HG03280 (cell line): ENCODE results near the gene SIK3.

ENCODE experiments used
- ATAC-seq: cut with Tn5 transposase; IDR thresholded peaks from one replicate; pipeline ENCODE4 v1.9.1; 2021; ENCODE audit warnings: mild to moderate bottlenecking, moderate library complexity; ENCODE audit not compliant: unreplicated experiment

Gene SIK3

GRCh38 chr11:116901964-116902688 lies 196.1 kb downstream of the SIK3 start:
- no peak for ATAC-seq

GRCh38 chr11:116901211-116901610 lies 197.0 kb downstream of the SIK3 start:
- ATAC-seq: no peak

- ATAC-seq: no peak
Measured at GRCh38 chr11:116896211-116896610, 202.0 kb downstream of the SIK3 start.

- ATAC-seq: no peak
Measured at GRCh38 chr11:116895048-116895757, 203.0 kb downstream of the SIK3 start.

GRCh38 chr11:116893906-116894305 lies 204.3 kb downstream of the SIK3 start:
- ATAC-seq: no peak

GRCh38 chr11:116893437-116893836 lies 204.8 kb downstream of the SIK3 start:
- ATAC-seq: no peak

GRCh38 chr11:116892374-116892773 lies 205.9 kb downstream of the SIK3 start:
- ATAC-seq: no peak

GRCh38 chr11:116891746-116892145 lies 206.5 kb downstream of the SIK3 start:
- ATAC-seq: no peak

- ATAC-seq: no peak
Measured at GRCh38 chr11:116890607-116891006, 207.6 kb downstream of the SIK3 start.

GRCh38 chr11:116890193-116890592 lies 208.0 kb downstream of the SIK3 start:
- no peak for ATAC-seq

GRCh38 chr11:116888884-116889549 lies 209.2 kb downstream of the SIK3 start:
- ATAC-seq: no peak

GRCh38 chr11:116888024-116888423 lies 210.2 kb downstream of the SIK3 start:
- no peak for ATAC-seq

GRCh38 chr11:116885951-116886655 lies 212.1 kb downstream of the SIK3 start:
- ATAC-seq: no peak

- ATAC-seq: no peak
Measured at GRCh38 chr11:116882386-116882785, 215.8 kb downstream of the SIK3 start.

- ATAC-seq: no peak
Measured at GRCh38 chr11:116881143-116881542, 217.1 kb downstream of the SIK3 start.

GRCh38 chr11:116879800-116880625 lies 218.2 kb downstream of the SIK3 start:
- ATAC-seq: no peak

- ATAC-seq: no peak
Measured at GRCh38 chr11:116876656-116877055, 221.6 kb downstream of the SIK3 start.

GRCh38 chr11:116875194-116875593 lies 223.0 kb downstream of the SIK3 start:
- no peak for ATAC-seq

- ATAC-seq: no peak
Measured at GRCh38 chr11:116874251-116874650, 224.0 kb downstream of the SIK3 start.

- ATAC-seq: no peak
Measured at GRCh38 chr11:116873381-116873780, 224.8 kb downstream of the SIK3 start.
